ENCODE results near the gene FADS6. TPM values are rescaled to one million over a fixed set of nuclear protein-coding genes. Genes with fewer than 3 reads are reported as not detected.

FADS6 gene
- total RNA-seq, 1 experiment from 2014 or later = not detected

DNA sequence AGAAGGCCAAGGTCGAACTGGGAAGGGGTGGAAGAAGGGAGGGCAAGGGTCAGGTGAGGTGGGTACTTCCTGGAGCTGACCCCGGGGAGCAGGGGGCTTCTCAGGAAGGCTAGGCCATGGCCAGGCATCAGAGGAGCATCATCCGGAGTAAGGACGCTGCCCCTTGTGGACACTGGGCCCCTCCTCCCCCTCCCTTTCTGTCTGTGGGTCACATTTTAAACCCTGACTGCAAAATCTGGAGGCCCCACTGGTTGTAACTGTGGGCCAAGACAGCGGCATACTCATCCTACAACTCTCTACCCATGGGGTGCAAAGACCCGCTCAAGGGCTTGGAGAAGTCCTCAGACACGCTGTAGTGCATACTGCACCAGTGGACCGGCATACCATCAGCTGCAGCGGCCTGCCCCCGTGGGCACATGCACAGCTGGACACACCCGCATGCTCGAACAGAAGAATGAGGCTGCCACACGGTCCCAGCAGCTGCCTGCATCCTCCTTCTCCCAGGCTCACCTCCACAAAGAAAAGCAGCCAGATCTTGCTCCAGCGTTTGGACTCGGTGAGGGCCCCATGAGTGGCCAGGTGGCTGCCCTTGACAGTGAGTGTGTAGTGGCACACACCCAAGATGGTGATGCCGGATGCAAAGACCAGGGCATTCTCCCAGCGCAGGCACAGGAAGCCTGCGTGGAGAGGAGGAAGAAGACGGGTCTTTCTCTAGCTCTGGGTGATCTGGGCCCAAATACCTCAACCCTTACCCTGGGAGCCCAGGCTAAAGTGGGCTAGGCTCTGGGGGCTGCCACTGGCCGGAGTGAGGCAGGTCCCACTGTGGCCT is 1.2 kb downstream of the FADS6 start:
- DNase-seq (ENCODE audit: low spot score) = no peak

GRCh38 chr17:74890554-74890953 is 2.9 kb downstream of the FADS6 start:
- no peak for DNase-seq (ENCODE audit: low spot score)

DNA sequence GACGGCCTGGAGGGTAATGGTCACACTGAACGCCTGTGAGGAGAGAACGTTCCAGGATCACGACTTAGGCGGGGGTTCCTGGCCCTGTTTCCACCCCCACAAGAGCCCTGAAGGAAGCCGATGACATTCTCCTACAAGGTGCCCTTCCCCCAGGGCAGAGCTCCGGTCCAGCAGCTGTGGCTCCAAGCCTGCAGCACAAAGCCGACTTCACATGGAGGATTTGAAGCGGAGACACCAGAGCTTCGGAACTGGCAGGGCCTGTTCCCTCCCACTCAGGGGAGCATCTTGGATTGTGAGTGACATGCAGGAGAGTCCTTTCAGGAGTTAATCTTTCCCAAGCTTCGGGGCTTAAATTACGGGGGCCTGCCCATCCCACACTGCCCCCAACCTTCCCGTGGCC is 5.0 kb downstream of the FADS6 start:
- DNase-seq (ENCODE audit: low spot score) = no peak

GRCh38 chr17:74883241-74883745 is 10.1 kb downstream of the FADS6 start:
- DNase-seq (ENCODE audit: low spot score) = no peak

DNA sequence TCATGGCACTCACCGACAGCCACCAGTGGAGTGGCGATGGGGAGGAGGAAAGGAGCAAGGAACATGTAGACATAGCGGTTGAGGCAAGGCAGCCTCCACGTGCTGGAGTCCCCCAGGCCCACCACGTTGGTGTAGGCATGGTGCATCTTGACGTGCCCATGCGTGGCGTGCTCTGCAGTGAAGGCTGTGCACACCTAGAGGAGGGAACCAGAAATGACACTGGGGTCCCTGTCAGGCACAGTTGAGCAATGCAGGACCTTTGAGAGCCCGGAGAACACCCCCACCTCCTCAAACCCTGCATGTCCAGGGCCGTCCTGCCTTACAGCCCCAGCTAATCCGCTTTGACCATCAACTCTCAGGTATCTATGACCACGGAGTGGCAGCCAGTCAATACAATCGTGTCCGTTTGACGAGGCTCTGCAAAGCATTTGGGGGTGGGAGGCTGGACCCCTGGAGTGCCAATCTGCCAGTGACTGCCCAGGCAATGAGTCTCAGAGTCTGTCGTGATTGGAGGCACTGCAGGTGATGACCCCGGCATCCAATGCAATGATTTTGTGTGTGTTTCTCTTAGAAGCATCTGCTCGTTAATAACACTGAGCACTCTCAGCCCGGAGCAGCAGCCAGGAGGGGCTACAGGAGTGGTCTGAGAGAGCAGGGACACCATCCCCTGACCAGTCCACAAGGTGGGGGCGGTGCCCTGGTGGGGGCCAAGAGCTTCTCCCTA is 10.8 kb downstream of the FADS6 start:
- DNase-seq (ENCODE audit: low spot score) = no peak

GRCh38 chr17:74881073-74881472 is 12.4 kb downstream of the FADS6 start:
- no peak for DNase-seq (ENCODE audit: low spot score)

DNA sequence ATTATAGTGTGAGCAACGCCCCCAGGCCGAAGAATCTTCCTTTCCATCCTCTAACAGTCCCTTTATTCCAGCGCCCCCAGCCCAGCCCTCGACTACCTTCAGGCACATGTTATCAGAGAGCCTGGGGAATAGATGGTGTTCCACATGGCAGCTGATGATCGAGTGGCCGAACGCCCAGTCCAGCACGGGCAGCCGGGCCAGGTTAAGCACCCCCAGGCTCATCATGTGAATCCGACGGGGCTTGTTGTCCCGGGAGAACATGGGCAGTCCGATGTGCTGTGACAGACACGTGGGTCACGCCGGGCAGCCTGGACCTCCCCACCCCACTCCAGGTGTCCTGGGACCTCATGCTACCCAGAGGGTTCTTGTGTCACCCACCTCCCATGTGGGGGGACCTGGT is 14.1 kb downstream of the FADS6 start:
- no peak for DNase-seq (ENCODE audit: low spot score)

DNA sequence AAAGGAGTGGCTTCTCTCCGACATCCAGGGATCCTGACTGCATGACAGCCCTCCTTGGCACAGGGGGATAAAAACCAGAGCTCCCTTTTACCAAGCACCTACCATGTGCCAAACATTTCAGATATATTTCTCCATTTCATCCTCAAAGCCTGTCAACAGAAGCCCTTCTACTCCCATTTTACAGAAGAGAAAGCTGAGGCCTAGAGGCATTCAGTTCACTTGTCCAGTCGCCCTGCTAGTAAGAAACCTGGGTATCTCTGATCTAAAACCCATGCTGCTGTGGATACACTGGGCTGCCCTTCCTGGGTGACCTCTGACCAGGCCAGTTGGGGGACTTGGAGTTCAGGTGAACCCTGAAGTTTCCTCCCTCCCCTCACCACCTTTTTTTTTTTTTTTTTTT is 14.8 kb downstream of the FADS6 start:
- no peak for DNase-seq (ENCODE audit: low spot score)

DNA sequence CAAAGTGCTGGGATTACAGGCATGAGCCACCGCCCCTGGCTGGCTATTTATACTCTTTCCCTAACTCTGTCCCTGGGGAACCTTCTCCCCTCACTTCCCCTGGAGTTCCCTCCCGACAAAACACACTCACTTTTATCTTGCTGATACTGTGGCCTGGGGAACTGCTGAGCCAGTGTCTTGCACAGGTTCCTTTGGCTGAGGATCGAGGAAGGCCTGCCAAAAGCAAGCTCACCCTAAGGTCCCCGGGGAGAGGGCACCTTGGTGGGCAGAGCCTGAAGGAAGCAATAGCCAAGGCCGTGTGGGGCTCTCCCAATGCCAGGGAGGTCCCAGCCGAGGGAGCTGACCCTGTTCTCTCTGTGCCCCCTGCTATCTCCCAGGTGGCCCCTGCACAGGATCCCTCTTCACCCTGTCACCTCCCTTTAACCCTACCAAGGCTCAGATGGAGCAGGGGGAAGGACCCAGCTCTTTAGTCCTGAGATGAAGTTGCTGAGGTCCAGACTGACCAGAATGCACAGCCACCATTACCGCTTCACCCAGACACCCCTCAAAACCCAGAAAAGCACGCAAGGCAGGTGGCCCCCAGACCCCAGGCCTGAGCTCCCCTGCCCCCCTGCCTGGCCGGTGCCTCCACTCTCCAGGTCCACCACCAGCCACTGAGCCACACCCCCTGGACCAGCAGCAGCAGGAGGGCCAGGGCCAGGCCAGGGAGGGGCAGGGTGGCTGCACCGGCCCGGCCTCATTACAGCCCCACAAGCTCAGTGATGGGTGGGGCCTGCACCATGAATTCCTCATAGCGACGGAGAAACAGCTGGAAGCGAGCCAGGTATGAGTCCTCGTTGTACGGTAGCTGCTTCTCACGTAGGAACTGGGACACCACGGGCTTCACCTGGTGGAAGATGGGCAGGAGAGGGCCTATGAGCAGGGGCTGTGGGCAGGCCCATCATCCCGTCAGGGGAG is 15.6 kb downstream of the FADS6 start:
- DNase-seq (ENCODE audit: low spot score) = peak; percentile 84

DNA sequence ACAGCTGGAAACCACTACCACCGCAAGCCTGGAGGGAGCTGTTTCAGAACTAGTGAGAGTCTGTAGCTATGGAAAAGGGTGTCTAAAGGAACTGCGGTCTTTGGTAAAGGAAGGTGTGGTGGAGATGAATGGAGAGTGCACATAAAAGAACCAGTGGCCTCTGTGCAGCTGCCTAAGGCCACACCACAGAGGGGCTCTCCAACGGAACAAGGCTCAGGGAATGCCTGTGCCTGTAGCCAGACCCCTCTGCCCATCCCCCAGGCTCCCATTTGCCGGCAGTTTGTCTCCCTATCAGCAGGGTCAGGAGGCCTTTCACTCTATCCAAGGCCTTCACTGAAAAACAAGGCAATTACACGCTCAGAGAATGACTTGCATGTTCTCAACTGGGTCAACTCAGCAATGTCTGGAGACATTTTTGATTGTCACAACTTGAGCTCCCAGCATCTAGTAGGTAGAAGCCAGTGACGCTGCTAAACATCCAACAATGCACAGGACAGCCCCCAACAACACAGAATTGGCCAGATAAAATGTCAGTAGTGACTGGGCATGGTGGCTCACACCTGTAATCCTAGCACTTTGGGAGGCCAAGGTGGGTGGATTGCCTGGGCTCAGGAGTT is 17.3 kb downstream of the FADS6 start:
- no peak for DNase-seq (ENCODE audit: low spot score)

GRCh38 chr17:74875155-74875976 is 18.1 kb downstream of the FADS6 start:
- no peak for DNase-seq (ENCODE audit: low spot score)

GRCh38 chr17:74874615-74875037 is 18.8 kb downstream of the FADS6 start:
- DNase-seq (ENCODE audit: low spot score) = no peak

- DNase-seq (ENCODE audit: low spot score) = peak; percentile 18
These were observed 19.4 kb downstream of the FADS6 start for GRCh38 chr17:74873874-74874614.

GRCh38 chr17:74873037-74873873 is 20.2 kb downstream of the FADS6 start:
- DNase-seq (ENCODE audit: low spot score) = peak; percentile 99

GRCh38 chr17:74872313-74873036 is 21.0 kb downstream of the FADS6 start, which contains the start of gene FDXR:
Gene FDXR, minus strand, starts transcription at chr17:74872994. Its CDS starts 50 bp downstream, at chr17:74872944.
- no peak for DNase-seq (ENCODE audit: low spot score)

DNA sequence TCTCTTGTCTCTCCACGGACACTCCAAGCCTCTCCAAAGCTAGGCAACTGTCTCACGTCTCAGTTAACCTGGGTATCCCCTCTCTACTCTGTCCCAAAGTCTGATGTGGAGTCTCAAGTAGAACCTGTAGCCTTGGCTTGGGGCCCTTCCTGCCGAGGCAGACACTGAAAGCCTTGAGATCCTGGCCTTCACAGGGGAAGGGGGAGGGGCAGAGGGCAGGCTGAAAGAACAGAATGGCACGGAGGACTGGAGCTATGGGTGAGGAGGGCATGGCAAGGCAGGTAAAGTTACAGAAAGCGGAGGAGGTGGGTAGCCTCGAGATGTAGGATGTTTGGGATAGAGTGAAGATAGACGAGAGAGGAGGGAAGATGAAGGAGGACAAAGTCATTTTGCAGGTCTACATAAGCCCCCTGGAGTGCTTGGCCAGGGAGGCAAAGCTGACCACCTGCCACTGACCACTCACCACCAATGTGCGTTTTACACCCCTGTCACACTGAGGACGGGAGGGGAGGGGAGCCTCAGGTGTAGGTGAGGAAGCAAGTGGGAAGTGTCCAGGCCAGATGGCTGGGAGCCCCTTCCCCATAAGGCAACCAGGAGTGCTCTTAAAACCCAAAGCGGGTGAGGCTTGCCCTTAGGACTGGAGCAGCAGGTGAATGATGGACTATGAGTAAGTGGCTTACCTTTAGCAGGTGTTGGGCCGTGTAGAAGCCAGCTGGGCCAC is 21.9 kb downstream of the FADS6 start:
- DNase-seq (ENCODE audit: low spot score) = no peak

- no peak for DNase-seq (ENCODE audit: low spot score)
These were observed 22.9 kb downstream of the FADS6 start for GRCh38 chr17:74870512-74870911.
